T follicular helper cell (primary cell): ENCODE results near the gene GPC6.
"Not testable (repeated sequence)": the region's sequence is repeated elsewhere in the genome, so short reads cannot be mapped to it uniquely, and the experiment has no call there.

Experiments
- DNase-seq: peaks from one replicate; pipeline ENCODE4 v3.0.0-alpha.2; 2020; ENCODE audit warnings: low read depth

GPC6 gene

GRCh38 chr13:93435651-93436050 is 209.0 kb downstream of the GPC6 start:
- no peak for DNase-seq

- no peak for DNase-seq
Observed at GRCh38 chr13:93437081-93437480, 210.5 kb downstream of the GPC6 start.

DNA sequence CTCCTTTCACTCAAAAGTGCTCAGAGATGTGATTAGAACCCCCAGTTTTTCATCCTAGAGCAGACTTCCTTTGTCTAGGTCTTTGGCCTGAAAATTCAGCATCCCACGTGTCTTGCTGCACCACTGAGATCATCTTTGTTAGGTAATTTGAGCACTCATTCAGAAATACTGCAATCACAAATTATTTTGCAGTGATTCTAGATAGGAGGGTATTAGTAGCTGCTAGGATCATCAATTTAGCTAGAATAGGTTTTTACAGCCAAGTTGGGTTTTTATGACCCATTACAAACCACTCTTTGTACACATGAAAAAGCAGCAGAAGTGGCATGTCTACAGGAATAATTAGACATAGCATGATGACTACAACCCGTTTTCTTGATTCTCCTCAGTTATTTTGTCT is 219.6 kb downstream of the GPC6 start:
- DNase-seq, result no peak

GRCh38 chr13:93450191-93450621 is 223.6 kb downstream of the GPC6 start:
- DNase-seq, result no peak

GRCh38 chr13:93450761-93451160 is 224.2 kb downstream of the GPC6 start:
- DNase-seq, result no peak

DNA sequence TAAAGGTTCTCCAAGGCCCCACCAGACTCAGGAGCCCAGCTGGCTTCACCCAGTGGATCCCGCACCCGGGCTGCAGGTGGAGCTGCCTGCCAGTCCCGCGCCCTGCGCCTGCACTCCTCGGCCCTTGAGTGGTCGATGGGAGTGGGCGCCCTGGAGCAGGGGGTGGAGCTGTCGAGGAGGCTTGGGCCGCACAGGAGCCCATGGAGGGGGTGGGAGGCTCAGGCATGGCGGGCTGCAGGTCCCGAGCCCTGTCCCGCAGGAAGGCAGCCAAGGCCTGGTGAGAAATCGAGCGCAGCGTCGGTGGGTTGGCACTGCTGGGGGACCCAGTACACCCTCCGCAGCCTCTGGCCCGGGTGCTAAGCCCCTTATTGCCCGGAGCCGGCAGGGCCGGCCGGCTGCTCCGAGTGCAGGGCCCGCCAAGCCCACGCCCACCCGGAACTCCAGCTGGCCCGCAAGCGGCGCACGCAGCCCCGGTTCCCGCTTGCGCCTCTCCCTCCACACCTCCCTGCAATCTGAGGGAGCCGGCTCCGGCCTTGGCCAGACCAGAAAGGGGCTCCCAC is 228.1 kb downstream of the GPC6 start:
- DNase-seq, result not testable (repeated sequence)

DNA sequence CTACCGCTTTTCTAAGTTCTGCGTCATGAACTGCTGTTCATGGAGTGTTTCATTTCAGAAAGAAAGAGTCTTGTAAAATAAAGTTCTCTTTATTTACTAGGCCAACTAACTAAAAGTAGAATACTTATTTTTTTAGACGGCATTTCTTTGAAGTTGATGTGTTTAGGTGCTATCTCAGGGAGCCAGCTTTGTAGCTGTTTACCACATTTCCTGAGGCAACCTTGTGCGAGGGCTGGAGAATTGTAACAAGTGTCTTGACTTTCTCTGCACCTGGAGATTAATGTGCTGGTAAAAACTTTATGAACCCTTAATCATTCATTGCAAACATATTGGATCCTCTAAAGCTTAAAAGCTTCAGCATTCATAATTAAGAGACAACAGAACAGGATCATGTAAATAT is 229.3 kb downstream of the GPC6 start:
- DNase-seq, result no peak

GRCh38 chr13:93460005-93460404 is 233.4 kb downstream of the GPC6 start:
- DNase-seq, result no peak

DNA sequence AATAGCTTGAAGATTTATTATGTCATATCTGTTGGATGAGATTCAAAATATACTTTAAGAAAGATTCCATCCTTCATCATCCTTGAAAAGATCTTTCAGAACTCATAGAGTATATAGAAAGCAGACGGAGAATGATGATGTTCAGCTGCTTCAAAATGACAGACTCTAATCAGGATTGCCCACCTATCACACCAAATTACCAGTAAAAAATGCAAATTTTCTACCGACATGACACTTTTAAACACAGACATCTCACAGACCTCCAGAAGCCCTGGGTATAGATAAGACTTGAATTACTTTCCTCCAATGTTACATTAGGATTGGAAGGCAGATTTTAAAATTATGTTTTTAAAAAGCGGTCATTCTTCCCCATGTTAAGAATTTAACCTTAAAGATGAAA is 235.5 kb downstream of the GPC6 start:
- no peak for DNase-seq

- no peak for DNase-seq
Observed at GRCh38 chr13:93466502-93467036, 240.0 kb downstream of the GPC6 start.

DNA sequence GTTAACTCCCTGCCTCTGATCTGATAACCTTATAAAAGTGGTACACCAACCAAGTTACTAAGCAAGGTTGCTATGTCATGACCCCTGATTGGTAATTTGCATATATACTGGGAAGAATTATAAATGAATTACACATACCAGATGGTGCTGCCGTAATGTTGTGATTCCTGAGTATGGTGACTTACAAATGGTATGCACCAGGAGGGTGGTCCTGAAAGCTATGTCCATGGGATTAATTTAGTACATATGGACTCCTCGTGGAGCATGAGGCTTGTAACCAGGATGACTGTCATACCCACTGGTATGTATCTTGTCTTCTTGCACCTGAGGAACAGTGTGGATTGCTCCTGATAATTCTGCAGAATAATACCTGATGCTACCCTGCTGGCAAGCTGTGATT is 240.6 kb downstream of the GPC6 start:
- no peak for DNase-seq

GRCh38 chr13:93468433-93468832 is 241.8 kb downstream of the GPC6 start:
- DNase-seq, result no peak

GRCh38 chr13:93472296-93472695 is 245.7 kb downstream of the GPC6 start:
- DNase-seq, result no peak

DNA sequence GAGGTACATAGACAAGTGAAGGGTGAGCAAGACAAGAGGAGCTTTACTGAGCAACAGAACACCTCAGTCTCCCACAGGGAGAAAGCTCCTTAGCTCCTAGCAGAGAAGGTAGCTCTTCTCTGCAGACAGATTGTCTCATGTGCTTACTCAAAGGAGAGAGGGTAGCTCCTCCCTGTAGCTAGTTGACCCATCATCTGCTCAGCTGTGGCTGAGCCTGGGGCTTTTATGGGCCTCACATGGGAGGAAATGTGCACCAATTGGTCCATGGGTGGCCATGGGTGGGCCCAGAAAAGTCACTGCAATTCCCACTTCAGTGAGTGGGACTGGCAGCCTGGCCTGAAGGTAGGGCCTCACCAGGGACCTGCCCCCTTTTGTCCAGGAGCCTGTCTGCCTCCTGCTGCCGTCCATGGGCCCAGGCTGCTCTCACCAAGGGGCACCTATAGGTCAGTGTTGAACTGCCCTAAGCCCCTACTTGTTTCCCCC is 246.2 kb downstream of the GPC6 start:
- no peak for DNase-seq

DNA sequence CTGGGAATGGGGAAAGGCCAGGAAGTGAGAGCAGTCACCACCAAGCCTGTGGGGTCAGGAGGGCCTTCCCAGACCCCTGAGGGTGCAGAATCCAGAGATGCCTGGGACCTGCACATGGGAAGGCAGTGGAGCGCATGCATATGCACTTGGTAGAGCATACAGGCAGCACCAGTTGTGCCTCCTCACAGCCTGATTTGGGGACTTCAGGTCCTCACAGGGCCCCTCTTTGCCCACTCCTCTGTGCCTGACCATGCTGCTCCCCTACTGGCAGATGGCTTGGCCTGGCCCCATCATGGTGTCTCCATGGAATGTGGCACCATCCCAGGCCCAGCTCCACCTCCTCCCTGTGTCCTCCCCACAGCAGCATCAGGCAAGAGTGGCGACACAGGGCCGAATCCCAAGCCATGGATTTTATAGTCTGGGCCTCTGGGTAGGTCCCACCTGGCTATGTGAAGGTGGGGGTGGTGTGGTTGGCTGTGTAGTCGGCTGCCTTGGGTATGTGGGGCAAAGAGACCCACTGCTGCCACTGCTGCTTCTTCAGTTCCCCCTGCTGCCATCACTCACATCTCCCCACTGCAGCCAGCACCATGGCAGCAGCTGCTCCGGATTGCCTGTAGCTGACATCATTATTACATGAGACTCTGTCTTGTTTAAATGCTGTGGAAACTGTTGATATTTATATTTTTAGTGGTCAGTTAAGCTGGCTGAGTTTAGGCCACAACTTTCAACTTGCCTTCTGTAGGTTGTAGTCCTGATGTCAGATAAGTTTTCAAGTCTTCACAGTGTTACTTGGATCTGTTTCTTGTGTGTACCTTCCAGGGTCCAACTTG is 247.0 kb downstream of the GPC6 start:
- DNase-seq, result no peak

DNA sequence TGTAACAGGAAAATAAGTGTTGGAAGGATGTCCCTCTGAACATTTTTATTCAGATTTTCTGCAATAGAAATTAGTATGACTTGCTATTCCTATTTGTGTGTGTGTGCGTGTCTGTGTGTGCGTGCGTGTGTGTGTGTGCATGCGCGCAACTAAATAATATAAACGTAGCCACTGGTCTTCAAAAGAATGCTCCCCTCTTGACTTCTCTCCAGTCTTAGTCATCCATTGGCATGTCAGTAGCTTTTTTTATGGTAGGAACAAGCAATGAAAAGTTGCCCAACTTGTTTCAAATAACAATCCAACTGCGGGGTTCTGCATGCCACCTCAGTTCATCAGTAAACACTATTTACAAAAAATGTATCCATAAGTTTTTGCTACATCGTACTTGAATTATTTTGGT is 249.6 kb downstream of the GPC6 start:
- no peak for DNase-seq

- no peak for DNase-seq
Observed at GRCh38 chr13:93477238-93477637, 250.6 kb downstream of the GPC6 start.

GRCh38 chr13:93480553-93481106 is 254.0 kb downstream of the GPC6 start:
- DNase-seq, result no peak

DNA sequence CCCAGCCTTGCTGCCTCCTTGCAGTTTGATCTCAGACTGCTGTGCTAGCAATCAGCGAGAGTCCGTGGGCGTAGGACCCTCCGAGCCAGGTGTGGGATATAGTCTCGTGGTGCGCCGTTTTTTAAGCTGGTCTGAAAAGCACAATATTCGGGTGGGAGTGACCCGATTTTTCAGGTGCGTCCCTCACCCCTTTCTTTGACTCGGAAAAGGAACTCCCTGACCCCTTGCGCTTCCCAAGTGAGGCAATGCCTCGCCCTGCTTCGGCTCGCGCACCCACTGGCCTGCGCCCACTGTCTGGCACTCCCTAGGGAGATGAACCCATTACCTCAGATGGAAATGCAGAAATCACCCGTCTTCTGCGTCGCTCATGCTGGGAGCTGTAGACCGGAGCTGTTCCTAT is 269.5 kb downstream of the GPC6 start:
- not testable (repeated sequence) for DNase-seq

- DNase-seq, result no peak
Observed at GRCh38 chr13:93496985-93497673, 270.5 kb downstream of the GPC6 start.

GRCh38 chr13:93499991-93500390 is 273.4 kb downstream of the GPC6 start:
- no peak for DNase-seq

GRCh38 chr13:93502071-93502470 is 275.5 kb downstream of the GPC6 start:
- no peak for DNase-seq
